ENCODE measurements around the gene DGCR6L.
"Not testable (repeated sequence)": the region's sequence is repeated elsewhere in the genome, so short reads cannot be mapped to it uniquely, and the experiment has no call there.

The DGCR6L gene

DNA sequence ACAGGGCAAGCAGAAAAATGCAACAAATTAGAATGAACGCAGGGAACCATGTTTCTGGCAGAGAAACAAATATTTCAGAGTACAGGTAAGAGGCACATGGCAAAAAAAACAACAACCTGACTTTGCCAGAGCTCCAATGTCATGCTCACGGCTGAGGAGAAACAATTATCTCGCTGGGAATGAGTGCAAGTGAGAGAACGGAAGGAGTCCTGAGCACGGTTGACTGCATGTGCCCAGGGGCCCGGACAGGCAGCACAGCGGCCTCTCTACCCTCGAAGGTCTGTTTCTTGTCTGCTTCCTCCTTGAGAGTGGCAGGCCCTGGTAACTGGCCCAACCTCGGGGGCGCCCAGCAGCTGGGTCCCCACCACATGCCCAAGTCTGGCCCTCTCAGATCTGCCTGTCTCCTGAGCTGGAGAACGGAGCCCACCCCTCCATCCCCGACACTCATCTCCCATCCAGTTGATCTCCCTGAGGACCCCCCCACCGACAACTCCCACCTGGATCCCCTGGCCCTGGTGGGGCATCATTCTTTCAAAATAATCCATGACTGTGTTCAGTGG is 27.1 kb downstream of the DGCR6L start:
- Histone ChIP-seq H3K27me3 (ENCODE audit: control insufficient read depth, insufficient read depth, low read length) (peaks cover 9% of the 10 kb centered on the region), H3K4me1 (ENCODE audit: control insufficient read depth, low read depth, low read length) (no peaks in the 10 kb centered on the region), H3K36me3 (ENCODE audit: control insufficient read depth, low read depth, low read length) (no peaks in the 10 kb centered on the region), H3K9ac (ENCODE audit: low read length) (no peak overlapping the region), H3K9me3 (ENCODE audit: control insufficient read depth, low read depth, low read length) (no peaks in the 10 kb centered on the region), H3K27ac (ENCODE audit: low read length) (no peak overlapping the region), H3K4me3 (ENCODE audit: low read length) (no peak overlapping the region)

- Histone ChIP-seq H3K36me3 (ENCODE audit: control insufficient read depth, low read depth, low read length) (no peaks in the 10 kb centered on the region), H3K27ac (ENCODE audit: low read length) (no peak overlapping the region), H3K27me3 (ENCODE audit: control insufficient read depth, insufficient read depth, low read length) (peaks cover 3% of the 10 kb centered on the region), H3K4me1 (ENCODE audit: control insufficient read depth, low read depth, low read length) (no peaks in the 10 kb centered on the region), H3K4me3 (ENCODE audit: low read length) (no peak overlapping the region), H3K9ac (ENCODE audit: low read length) (no peak overlapping the region), H3K9me3 (ENCODE audit: control insufficient read depth, low read depth, low read length) (no peaks in the 10 kb centered on the region)
Observed at GRCh38 chr22:20292108-20292507, 27.8 kb downstream of the DGCR6L start.

GRCh38 chr22:20291604-20292063 is 28.2 kb downstream of the DGCR6L start:
- H3K36me3 ChIP-seq (ENCODE audit: control insufficient read depth, low read depth, low read length): no peaks in the 10 kb centered on the region
- no peak overlapping the region for H3K9ac ChIP-seq (ENCODE audit: low read length)
- no peak overlapping the region for H3K4me3 ChIP-seq (ENCODE audit: low read length)
- no peaks in the 10 kb centered on the region for H3K9me3 ChIP-seq (ENCODE audit: control insufficient read depth, low read depth, low read length)
- H3K4me1 ChIP-seq (ENCODE audit: control insufficient read depth, low read depth, low read length): no peaks in the 10 kb centered on the region
- no peak overlapping the region for H3K27ac ChIP-seq (ENCODE audit: low read length)
- no peaks in the 10 kb centered on the region for H3K27me3 ChIP-seq (ENCODE audit: control insufficient read depth, insufficient read depth, low read length)

- no peaks in the 10 kb centered on the region for H3K36me3 ChIP-seq (ENCODE audit: control insufficient read depth, low read depth, low read length)
- H3K9me3 ChIP-seq (ENCODE audit: control insufficient read depth, low read depth, low read length): no peaks in the 10 kb centered on the region
- H3K4me1 ChIP-seq (ENCODE audit: control insufficient read depth, low read depth, low read length): no peaks in the 10 kb centered on the region
- no peak overlapping the region for H3K4me3 ChIP-seq (ENCODE audit: low read length)
- no peak overlapping the region for H3K9ac ChIP-seq (ENCODE audit: low read length)
- H3K27me3 ChIP-seq (ENCODE audit: control insufficient read depth, insufficient read depth, low read length): no peaks in the 10 kb centered on the region
- no peak overlapping the region for H3K27ac ChIP-seq (ENCODE audit: low read length)
Observed at GRCh38 chr22:20291249-20291586, 28.6 kb downstream of the DGCR6L start.

GRCh38 chr22:20290578-20291248 is 29.1 kb downstream of the DGCR6L start:
- H3K4me1 ChIP-seq (ENCODE audit: control insufficient read depth, low read depth, low read length): no peaks in the 10 kb centered on the region
- no peaks in the 10 kb centered on the region for H3K27me3 ChIP-seq (ENCODE audit: control insufficient read depth, insufficient read depth, low read length)
- H3K9ac ChIP-seq (ENCODE audit: low read length): no peak overlapping the region
- H3K4me3 ChIP-seq (ENCODE audit: low read length): no peak overlapping the region
- no peaks in the 10 kb centered on the region for H3K9me3 ChIP-seq (ENCODE audit: control insufficient read depth, low read depth, low read length)
- no peak overlapping the region for H3K27ac ChIP-seq (ENCODE audit: low read length)
- no peaks in the 10 kb centered on the region for H3K36me3 ChIP-seq (ENCODE audit: control insufficient read depth, low read depth, low read length)

GRCh38 chr22:20290045-20290392 is 29.8 kb downstream of the DGCR6L start:
- H3K36me3 ChIP-seq (ENCODE audit: control insufficient read depth, low read depth, low read length): no peaks in the 10 kb centered on the region
- no peak overlapping the region for H3K27ac ChIP-seq (ENCODE audit: low read length)
- no peaks in the 10 kb centered on the region for H3K9me3 ChIP-seq (ENCODE audit: control insufficient read depth, low read depth, low read length)
- H3K4me1 ChIP-seq (ENCODE audit: control insufficient read depth, low read depth, low read length): no peaks in the 10 kb centered on the region
- no peak overlapping the region for H3K4me3 ChIP-seq (ENCODE audit: low read length)
- no peaks in the 10 kb centered on the region for H3K27me3 ChIP-seq (ENCODE audit: control insufficient read depth, insufficient read depth, low read length)
- no peak overlapping the region for H3K9ac ChIP-seq (ENCODE audit: low read length)

DNA sequence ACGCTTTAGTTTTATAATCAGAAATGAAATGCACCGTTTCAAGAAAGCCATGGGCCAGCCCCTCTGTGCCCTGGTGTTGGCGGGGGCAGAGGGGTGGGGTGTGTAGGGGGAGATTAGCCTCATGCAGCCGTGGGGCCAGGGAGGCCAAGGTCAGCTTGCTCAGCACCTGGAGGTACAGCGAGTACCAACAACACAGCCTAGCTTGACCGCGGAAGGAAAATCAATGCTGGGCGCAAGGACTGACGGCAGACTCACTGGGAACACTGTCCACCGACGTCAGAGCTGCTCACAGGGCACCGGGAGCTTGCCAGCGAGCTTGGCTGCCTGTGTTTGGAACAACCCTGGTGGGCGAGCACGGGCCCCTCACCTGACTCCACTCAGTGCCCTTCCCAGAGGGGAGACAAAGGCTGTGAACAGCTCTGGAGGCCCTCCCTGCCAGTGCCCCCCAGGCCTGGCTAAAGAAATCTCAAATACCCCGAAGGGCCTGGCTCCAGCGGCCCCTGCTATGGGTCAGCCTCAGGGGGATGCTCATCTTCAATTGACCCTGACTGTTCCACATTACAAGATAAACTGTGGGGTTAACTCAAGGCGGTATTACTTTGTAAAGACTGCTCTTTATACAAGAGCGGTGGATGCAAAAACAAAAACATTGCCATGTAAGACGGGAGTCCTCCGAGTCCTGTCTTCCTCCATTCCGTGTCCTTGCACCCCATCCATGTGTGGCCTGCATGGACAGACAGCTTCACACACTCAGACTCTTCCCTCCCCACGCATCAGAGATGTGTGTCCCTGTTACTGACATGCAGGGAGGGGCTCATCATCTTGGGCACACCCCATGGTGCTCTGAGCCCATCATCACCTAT is 30.4 kb downstream of the DGCR6L start:
- not testable (repeated sequence) for H3K27ac ChIP-seq (ENCODE audit: low read length); H3K4me1 ChIP-seq (ENCODE audit: control insufficient read depth, low read depth, low read length); H3K9me3 ChIP-seq (ENCODE audit: control insufficient read depth, low read depth, low read length); H3K36me3 ChIP-seq (ENCODE audit: control insufficient read depth, low read depth, low read length); H3K4me3 ChIP-seq (ENCODE audit: low read length); H3K9ac ChIP-seq (ENCODE audit: low read length); H3K27me3 ChIP-seq (ENCODE audit: control insufficient read depth, insufficient read depth, low read length)

DNA sequence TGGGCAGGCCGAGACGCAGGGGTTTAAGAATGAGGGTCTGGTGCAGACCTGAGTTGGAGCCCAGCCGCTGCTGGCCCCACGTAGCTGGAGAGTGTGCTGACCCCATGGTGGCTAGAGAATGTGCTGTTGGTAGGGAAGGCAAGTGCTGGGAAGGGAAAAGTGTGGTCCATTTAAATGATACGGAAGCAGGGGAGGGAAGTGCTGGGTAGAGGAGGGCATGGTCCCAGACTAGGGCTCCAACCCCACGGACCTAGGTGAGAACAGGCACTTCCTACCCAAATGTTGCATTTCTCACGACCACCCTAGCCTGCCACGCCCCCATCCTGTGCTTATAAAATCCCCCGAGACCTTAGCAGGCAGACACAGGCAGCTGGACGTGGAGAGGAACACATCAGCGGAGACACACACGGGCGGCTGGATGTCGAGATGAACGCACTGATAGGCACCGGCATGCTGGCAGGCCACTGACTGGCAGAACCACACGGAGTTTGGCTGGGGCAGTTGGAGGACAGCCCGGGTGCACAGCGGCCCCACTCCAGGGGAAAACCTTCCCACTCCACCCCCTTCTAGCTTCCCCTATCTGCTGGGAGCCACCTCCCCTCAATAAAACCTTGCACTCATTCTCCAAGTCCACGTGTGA is 33.0 kb downstream of the DGCR6L start:
- H3K27ac ChIP-seq (ENCODE audit: low read length): not testable (repeated sequence)

DNA sequence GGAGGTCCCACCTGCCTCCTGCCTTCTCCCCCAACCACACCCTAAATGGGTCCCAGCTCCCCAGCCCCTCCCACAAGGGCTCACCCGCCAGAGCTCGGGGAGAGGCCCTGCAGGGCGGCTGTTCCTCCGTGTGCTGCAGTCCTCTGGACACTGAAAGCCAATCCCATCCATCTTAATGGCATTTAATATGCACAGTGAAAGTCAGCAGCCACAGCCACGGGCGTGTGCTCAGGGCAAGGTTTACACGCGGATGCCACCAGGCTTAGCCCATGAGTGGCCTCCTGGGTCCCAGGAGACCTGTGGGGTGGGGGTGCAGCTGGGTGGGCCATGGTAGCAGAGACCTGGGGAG is 33.6 kb downstream of the DGCR6L start:
- not testable (repeated sequence) for H3K27me3 ChIP-seq (ENCODE audit: control insufficient read depth, insufficient read depth, low read length); H3K9ac ChIP-seq (ENCODE audit: low read length); H3K9me3 ChIP-seq (ENCODE audit: control insufficient read depth, low read depth, low read length); H3K27ac ChIP-seq (ENCODE audit: low read length); H3K36me3 ChIP-seq (ENCODE audit: control insufficient read depth, low read depth, low read length); H3K4me3 ChIP-seq (ENCODE audit: low read length); H3K4me1 ChIP-seq (ENCODE audit: control insufficient read depth, low read depth, low read length)

More for the DNA sequence above, 33.0 kb downstream of the DGCR6L start:
- not testable (repeated sequence) for H3K27me3 ChIP-seq (ENCODE audit: control insufficient read depth, insufficient read depth, low read length); H3K4me3 ChIP-seq (ENCODE audit: low read length); H3K9ac ChIP-seq (ENCODE audit: low read length); H3K4me1 ChIP-seq (ENCODE audit: control insufficient read depth, low read depth, low read length); H3K36me3 ChIP-seq (ENCODE audit: control insufficient read depth, low read depth, low read length); H3K9me3 ChIP-seq (ENCODE audit: control insufficient read depth, low read depth, low read length)

- H3K36me3 ChIP-seq (ENCODE audit: control insufficient read depth, low read depth, low read length); H3K4me1 ChIP-seq (ENCODE audit: control insufficient read depth, low read depth, low read length); H3K9me3 ChIP-seq (ENCODE audit: control insufficient read depth, low read depth, low read length); H3K4me3 ChIP-seq (ENCODE audit: low read length); H3K9ac ChIP-seq (ENCODE audit: low read length); H3K27ac ChIP-seq (ENCODE audit: low read length); H3K27me3 ChIP-seq (ENCODE audit: control insufficient read depth, insufficient read depth, low read length): not testable (repeated sequence)
Observed at GRCh38 chr22:20285473-20286311, 34.2 kb downstream of the DGCR6L start.

DNA sequence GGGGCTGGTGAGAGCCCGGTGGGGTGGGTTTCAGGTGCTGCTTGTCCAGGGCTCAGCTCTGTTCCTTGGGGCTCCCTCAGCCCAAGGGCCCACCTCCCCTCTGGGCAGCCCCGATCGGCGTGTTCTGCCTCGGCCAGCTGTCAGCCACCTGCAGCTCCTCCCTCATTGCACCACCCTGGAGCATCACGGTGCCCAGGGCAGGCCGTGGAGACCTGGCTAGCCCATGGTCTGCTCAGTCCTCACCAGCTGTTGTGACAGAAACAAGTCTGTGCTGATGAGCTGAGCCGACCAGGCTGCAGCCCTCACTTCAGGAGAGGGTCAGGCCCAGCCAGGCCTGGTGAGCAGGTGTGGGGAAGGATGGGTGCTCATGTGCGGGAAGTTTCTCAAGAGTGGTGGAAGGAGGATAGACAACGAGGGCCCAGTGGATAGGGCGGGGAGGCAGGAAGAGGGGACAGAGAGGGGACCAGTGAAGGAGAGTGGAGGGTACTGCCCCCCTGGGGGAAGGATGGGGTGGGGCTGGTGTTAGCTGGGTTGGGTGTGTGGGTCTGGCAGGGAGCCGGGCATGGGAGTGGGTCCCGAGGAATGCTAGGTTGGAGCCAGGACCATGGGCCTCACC is 35.3 kb downstream of the DGCR6L start:
- Histone ChIP-seq H3K27me3 (ENCODE audit: control insufficient read depth, insufficient read depth, low read length) (no peaks in the 10 kb centered on the region), H3K9ac (ENCODE audit: low read length) (no peak overlapping the region), H3K36me3 (ENCODE audit: control insufficient read depth, low read depth, low read length) (no peaks in the 10 kb centered on the region), H3K4me1 (ENCODE audit: control insufficient read depth, low read depth, low read length) (no peaks in the 10 kb centered on the region), H3K27ac (ENCODE audit: low read length) (no peak overlapping the region), H3K4me3 (ENCODE audit: low read length) (no peak overlapping the region), H3K9me3 (ENCODE audit: control insufficient read depth, low read depth, low read length) (no peaks in the 10 kb centered on the region)
